ENCODE measurements around the gene ENDOG. TPM values are rescaled to one million over a fixed set of nuclear protein-coding genes. Genes with fewer than 3 reads are reported as not detected.

Gene ENDOG
- total RNA-seq, 1 donor from 2014 or later: 18.3 TPM

DNA sequence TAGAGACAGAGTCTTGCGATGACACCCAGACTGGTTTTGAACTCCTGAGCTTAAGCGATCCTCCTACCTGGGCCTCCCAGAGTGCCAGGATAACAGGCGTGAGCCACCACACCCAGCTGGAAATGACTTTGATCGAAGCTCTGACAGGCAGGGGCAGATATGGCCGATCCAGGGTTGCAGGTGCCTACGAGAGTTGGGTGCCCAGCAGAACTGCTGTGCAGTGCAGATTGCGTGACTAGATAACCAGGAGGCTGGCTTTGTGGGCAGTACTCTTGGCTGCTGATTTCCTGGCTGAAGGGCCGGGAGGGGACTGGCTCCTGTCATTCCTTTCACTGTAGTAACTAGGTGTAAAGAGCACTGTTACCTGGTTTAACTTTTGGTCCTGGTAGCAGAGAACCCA, 19.4 kb upstream of the ENDOG start:
- DNase-seq (ENCODE audit: low spot score): no peak

DNA sequence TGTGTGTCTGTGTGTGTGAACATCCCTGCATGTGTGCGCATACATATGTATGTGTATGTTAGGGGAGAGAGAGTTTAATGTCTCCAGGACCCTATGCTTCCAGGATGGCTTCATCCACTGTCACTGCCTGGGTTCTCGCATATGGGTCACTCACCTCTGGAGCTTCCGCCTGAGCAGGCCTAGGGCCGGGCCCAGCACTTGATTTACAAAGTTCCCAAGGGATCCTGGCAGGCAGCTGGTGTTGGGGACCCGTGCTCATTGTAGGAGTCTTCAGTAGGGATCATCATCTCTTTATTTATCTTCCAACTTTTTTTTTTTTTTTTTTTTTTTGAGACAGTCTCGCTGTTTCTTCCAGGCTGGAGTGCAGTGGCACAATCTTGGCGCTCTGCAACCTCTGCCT, 18.2 kb upstream of the ENDOG start:
- DNase-seq (ENCODE audit: low spot score): no peak

DNA sequence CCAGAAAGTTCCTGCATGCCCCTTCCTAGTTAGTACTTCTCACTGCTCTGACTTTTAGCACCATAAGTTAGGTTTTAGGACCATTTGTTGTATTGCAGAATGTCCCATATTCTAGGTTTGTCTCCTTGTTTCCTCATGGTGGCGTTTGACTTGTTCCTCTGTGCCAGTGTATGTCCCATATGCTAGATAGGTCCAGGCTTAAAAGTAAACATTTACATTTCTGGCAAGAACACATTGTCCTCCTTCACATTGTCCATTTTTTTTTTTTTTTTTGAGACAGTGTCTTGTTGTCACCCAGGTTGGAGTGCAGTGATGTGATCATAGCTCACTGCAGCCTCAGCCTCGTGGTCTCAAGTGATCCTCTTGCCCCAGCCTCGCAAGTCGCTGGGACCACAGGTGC, 15.8 kb upstream of the ENDOG start:
- no peak for DNase-seq (ENCODE audit: low spot score)

DNA sequence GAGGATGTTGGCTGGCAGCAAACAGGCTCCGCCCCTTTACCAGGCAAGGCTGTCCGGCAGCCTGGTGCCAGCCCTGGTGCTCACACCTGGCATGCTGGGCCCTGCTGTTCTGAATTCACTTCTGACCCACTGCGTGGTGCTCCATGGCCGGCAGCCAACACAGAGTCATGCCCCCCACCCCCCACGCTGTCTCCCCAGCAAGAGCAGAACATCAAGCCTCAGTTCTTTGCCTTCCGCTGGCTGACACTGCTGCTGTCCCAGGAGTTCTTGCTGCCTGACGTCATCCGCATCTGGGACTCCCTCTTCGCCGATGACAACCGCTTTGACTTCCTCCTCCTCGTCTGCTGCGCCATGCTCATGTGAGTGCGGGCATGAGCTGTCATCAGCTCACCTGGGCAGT, 12.6 kb upstream of the ENDOG start:
- no peak for DNase-seq (ENCODE audit: low spot score)

DNA sequence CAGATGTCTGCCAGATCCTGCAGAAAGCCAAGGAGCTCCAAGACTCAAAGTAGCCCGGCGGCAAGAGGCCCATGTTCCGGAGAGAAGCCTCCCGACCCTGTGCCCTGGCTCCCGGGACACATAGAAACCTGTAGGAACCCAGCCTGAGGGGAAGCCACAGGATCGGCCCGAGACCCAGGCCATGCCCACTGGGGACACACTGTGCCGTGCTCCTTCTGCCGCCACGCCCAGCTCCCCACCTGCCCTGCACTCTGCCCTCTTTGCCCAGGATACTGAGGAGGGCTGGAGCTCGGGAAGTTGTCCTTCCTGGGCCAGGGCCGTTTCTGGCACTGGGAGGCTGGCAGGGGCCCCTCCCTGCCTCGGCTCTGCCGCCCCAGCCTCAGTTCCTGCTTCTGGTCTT, 10.5 kb upstream of the ENDOG start:
- no peak for DNase-seq (ENCODE audit: low spot score)

DNA sequence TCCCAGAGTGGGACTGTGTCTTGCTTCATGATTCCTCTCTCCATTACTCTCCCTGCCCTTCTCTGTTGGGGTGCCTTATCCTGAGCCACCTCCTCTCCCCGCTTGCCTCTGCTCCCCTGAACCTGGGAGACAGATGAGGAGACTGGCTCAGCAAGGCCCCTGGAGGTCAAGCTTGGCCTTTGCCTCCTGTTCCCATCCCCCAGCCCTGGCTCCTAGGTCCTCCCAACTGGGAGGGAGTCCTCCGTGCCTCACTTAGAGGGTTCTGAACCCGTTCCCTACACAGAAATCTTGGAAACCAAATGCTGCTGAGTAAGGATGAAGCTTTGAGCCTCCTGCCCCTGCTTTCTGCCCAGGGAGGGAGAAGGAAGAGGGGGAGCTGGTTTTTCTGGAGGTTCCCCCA, 9.8 kb upstream of the ENDOG start:
- DNase-seq (ENCODE audit: low spot score): no peak

DNA sequence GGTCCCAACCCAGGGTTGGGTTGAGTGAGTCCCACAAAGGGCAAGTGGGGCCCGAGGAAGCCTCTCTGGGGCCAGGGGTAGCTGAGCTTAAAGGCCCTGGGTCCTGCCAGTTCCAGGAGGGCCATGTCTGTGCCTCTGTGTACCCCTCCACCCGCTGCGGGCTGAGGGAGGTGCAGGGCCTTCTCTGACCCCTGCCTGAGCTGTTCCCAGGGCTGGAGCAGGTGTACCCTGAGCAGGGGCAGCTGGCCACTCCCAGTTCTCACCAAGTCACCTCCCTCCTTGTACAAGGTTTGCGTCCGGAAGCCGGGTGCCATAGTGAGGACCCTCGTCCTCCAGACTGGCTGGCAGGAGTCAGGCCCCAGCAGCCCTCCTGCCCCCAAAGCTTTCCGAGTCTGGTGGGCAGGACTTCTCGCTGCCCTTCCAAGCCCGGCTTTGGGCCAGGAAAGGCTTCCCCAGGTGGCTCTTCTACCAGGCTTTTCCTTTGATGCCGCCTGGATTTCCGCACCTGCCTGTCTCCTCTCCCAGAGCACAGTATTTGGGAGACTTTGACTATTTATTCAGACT, 9.2 kb upstream of the ENDOG start:
- DNase-seq (ENCODE audit: low spot score): no peak

DNA sequence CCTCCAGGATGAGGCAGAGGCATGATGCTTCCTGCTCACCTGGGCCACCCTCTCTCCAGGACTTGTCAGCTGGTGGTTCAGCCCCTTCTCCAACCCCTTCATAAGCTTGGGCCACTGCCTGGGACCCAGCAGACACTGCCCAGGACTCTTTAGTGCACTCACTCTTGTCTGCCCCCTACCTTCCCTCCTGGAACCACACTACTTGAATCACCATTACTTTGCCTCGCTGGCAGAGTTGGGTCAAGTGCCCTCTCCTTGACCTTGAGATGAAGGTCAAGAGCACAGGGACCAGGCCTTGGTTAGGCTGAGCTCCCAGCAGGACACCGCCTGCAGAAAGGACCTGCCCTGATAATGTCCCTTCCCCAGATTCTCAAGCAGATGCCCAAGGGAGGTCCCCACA, 8.5 kb upstream of the ENDOG start:
- no peak for DNase-seq (ENCODE audit: low spot score)

DNA sequence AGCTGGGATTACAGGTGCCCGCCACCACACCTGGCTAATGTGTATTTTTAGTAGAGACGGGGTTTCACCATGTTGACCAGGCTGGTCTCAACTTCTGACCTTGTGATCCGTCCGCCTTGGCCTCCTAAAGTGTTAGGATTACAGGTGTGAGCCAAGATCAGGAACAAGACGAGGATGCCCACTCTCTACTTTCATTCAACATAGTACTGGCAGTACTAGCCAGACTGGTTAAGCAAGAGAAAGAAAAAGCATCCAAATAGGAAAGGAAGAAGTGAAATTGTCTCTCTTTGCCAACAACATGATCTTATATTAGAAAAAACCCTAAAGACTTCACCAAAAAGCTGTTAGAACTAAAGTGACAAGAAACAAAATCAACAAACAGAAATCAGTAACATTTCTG, 7.4 kb upstream of the ENDOG start:
- no peak for DNase-seq (ENCODE audit: low spot score)

DNA sequence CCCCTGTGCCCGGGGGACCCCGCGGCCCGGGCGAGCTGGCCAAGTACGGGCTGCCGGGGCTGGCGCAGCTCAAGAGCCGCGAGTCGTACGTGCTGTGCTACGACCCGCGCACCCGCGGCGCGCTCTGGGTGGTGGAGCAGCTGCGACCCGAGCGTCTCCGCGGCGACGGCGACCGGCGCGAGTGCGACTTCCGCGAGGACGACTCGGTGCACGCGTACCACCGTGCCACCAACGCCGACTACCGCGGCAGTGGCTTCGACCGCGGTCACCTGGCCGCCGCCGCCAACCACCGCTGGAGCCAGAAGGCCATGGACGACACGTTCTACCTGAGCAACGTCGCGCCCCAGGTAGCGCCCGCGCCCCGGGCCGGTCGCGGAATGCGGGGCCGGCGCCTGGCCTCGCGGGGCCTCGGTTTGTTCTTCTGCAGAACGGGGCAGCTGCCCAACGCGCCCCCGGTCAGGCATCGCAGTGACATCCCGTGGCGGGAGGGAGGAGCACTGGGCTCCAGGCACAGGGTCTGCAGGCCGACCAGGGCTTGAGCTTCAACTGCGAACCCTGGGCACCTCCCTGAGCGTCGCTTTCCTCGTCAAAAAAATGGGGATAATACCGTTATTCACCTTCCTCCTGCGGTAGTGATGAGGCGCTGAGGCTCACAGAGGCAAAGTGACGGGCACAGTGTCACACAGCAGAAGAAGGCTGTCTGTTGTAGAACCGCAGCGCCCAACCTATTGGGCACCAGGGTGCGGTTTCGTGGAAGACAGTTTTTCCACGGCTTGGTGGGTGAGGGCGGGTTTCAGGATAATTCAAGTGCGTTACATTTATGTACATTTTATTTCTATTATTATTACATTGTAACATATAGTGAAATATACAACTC, 777 bp downstream of the ENDOG start:
- DNase-seq (ENCODE audit: low spot score): no peak

DNA sequence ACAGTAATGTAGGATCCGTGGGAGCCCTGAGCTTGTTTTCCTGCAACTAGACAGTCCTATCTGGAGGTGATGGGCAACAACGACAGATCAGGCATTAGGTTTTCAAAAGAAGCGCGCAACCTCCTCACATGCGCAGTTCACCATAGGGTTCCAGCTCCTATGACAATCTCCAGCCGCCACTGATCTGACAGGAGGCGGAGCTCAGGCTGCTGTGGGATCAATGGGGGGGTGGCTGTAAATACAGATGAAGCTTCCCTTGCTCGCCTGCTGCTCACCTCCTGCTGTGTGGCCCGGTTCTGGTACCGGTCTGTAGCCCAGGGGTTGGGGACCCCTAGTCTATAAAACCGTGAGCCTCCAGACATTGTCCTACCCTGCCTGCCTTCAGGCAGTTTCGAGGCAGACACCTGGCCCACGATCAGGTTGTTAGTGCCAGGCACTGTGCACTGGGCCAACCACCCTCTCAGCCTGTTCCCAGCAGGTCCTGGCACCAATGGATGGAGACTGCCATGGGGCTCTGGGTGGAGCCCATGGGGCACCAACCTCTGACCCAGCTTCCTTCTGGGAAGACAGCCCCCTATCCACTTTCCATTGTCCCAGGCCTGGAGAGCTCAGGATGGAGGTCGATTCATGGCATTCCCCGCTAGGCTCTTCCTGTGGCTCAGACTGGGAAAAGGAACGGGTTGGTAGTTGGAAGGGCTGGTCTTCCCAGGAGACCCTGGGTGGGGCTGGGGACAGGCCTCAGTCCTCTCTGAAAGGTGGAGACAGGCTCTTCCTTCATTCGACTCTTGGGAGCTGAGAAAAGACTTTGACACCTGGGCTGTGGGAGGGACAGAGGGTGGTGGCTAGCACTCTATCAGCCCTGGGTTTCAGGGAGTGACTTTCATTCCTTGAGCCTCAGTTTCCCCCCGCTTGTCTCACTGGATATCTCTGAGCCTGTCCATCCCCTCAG, 1.7 kb downstream of the ENDOG start:
- no peak for DNase-seq (ENCODE audit: low spot score)

DNA sequence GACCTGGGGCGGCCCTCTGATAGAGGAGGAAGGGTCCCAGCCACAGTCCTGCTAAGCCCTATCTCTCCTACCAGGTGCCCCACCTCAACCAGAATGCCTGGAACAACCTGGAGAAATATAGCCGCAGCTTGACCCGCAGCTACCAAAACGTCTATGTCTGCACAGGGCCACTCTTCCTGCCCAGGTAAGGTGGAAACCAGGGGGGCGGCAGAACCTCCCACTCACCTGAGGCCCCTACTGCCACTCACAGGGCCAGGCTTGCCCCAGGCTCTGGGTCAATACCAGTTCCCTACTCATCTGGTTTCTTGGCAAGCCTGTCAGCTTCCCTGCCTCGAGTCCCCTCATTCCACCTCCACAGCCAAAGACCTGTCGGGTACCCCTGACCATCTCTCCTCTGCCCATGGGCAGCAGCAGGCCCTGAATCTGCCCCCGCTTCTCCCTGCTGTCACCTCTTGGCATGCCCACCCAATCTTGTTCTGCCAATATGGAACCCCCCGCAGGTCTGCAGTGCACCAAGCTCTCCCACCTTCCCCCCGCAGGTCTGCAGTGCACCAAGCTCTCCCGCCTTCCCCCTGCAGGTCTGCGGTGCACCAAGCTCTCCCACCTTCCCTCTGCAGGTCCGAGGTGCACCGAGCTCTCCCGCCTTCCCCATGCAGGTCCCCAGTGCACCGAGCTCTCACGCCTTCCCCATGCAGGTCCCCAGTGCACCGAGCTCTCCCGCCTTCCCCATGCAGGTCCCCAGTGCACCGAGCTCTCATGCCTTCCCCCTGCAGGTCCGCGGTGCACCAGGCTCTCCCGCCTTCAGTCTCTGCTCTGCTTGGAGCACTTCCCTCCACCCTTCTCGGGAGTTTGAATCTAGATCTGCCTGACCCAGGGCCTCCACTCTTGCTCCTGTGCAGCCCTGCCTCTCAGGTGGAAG, 2.6 kb downstream of the ENDOG start:
- no peak for DNase-seq (ENCODE audit: low spot score)

DNA sequence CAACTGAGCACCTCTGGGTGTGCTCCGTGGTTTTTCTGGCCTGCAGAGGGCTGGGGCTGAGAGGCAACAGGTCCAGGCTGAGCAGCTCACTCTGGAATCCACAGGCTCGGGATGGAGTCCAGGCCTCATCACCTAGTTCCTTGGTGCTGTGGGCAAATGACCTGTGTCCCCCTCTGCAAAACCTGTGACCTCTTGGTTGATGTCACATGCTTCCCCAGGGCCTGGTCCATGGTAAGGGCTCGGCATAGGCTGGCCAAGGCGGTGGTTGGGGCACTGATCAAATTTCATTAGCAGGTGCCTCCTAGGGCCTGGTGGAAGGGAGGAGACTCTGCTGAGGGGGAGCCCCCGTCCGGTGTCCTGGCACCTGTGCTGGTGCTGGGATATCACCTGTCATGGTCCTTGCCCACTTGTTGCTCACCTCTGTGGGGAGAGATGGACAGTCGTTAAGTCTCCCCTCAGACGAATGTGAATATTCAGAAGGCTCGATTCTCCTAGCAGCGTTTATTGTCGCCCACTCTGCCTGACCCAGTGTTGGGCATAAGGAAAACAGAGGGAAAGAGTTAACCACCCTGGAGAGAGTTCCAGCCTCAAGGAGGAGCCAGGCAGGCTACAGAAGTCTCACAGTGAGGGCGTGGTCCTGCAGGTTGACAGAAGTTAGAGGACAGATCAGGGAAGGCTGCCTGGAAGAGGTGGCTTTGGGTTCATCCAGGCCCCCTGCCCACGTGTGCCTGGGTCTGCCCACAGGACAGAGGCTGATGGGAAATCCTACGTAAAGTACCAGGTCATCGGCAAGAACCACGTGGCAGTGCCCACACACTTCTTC, 3.5 kb downstream of the ENDOG start:
- no peak for DNase-seq (ENCODE audit: low spot score)

DNA sequence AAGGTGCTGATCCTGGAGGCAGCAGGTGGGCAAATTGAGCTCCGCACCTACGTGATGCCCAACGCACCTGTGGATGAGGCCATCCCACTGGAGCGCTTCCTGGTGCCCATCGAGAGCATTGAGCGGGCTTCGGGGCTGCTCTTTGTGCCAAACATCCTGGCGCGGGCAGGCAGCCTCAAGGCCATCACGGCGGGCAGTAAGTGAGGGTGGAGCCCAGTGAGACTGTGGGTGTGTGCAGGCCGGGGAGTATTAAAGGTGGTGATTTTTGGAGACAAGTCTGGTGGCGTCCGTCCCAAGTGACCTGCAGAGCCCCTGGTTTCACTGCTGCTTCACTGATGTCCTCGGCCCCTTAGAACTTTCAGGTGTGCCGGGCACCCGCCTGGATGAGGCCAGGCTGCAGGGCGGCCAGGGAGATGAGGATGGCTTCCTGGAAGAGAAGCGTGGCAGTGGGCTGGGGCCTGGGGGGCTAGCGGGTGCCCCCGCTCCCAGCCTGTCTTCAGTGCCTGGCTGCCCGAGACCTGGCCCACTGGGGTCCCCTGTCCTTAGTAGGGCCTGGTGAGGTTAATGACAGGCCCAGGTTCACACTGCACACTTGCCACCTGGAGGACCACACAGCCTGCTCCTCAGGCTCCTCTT, 4.2 kb downstream of the ENDOG start:
- DNase-seq (ENCODE audit: low spot score): no peak

DNA sequence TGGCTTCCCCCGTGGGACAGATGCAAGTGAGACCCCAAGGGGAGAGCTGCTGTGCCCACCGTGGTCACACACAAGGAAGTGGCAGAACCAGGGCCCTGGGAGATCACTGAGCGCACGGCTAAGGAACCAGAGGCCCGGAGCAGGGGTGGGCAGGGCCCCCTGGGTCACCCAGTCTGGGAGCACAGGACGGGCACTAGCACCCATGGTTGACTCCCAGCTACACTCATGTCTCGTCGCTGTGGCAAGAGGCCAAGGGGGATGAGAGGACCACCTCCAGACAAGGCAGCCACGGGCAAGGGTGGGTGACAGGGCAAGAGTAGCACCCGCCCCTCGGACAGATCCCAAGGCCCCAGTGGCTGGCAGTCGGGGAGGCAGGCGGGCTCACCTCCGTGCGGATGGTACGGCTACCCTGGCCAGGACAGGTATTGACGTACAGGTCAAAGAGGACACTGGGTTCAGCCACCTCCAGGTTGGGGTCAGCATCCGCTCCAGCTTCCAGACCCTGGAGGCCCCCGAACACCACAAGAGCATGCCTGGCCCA, 5.1 kb downstream of the ENDOG start:
- DNase-seq (ENCODE audit: low spot score): no peak

DNA sequence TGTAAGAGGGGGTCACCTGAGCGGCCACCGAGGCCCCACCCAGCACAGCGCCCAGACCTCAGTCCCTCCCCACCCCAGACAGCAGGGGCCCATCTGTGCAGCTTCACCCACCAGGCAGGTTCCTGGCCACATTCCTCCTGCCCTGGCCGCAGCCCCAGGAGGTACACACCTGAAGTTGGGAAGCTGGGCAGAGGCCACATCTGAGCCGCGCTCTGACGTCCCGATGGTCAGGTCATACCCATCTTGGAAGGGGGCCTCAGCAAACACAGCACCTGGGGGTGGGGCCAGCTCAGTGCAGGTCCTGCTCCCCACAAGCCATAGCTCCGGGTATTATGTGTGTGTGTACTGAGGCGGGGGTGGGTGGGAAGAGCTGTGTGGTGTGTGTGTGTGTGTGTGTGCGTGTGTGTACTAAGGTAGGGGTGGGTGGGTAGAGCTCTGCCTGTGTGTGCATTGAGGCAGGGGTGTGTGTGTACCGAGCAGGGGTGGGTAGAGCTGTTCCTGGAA, 5.7 kb downstream of the ENDOG start:
- DNase-seq (ENCODE audit: low spot score): no peak

DNA sequence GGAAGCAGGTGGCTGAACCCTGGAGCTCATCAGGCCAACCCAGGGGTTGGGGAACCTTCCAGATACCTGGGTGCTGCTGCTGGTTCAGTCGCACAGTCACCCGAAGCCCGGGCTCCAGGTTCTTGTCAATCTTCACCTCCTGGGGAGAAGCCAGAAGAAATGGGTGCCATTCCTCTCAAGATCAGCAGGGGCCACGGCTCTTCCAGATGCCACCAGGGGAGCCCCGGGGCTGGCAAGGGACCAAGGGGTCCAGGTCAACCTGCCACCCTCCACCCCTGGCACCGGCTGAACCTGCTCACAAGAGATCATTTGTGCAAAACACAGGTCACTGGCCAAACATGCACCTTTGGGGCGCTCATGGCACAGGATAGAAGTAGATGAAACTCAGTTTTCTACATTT, 6.6 kb downstream of the ENDOG start:
- DNase-seq (ENCODE audit: low spot score): no peak

DNA sequence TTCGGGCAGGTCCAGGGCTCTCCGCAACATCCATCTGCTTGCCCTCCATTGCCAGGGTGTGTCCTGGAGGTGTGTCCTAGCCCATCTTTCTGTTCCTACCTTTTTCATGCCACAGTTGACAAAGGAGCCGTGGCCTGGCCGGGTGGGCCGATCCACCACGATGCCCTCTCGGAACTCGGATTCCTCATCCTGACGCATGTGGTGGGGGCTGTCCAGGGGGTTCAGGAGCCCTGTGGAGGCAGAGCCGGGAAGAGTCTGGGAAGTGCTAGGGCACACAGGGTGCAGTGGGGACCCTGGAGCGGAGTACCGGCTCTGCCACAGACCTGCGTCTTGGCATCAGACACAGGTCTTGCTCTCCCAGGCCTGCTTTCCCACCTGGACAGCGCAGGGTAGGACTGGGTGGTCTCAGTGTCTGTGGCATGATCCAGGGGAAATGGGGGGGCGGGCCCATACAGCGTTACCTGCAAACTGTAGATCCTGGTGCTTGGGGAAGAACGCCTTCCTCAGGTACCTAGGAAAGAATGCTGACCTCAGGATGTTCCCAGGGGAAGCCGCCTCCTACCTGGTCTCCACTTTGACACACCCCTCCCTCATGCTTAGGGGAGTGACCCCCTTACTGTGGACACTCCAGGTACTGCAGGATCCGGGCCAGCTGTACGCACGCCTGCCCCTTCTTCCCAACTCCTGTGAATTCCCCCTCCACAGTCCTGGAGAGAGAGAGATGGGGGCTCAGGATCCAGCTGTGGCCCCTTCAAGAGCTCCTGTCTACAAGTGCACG, 7.8 kb downstream of the ENDOG start:
- no peak for DNase-seq (ENCODE audit: low spot score)
